ENCODE results near the gene DIP2A. TPM values are rescaled to one million over a fixed set of nuclear protein-coding genes. Genes with fewer than 3 reads are reported as not detected.

Gene DIP2A
- total and polyA plus RNA-seq, 2 of the 13 experiments (the other 11 are each of a cell fraction or from before 2014, with no cell fraction given) = 18.5 to 37.6 TPM

- TF ChIP-seq ZNF670 (CRISPR knock-in tag; IDR thresholded peaks at IDR 0.05; ENCODE audit: borderline replicate concordance) (no peak), SNAPC2 (CRISPR knock-in tag; IDR thresholded peaks at IDR 0.05) (no peak), E2F2 (CRISPR knock-in tag; IDR thresholded peaks at IDR 0.05; ENCODE audit: borderline replicate concordance) (no peak), PRMT3 (CRISPR knock-in tag; IDR thresholded peaks at IDR 0.05; ENCODE audit: borderline replicate concordance, low read depth) (no peak), KLF12 (CRISPR knock-in tag; IDR thresholded peaks at IDR 0.05; ENCODE audit: borderline replicate concordance) (no peak), SIN3A (IDR thresholded peaks at IDR 0.05; ENCODE audit: borderline replicate concordance, low read depth, low read length) (no peak), MAX (IDR thresholded peaks at IDR 0.05) (no peak), IRX3 (CRISPR knock-in tag; IDR thresholded peaks at IDR 0.05; ENCODE audit: borderline replicate concordance, low read depth) (no peak), ZC3H13 (CRISPR knock-in tag; IDR thresholded peaks at IDR 0.05) (no peak)
These were observed 45.9 kb upstream of the DIP2A start (continued) for GRCh38 chr21:46412521-46413364.

- H3K9me3 ChIP-seq (ENCODE audit: low read length) = no peaks in the 10 kb centered on the region
- intact Hi-C loops (cut with micrococcal nuclease; ENCODE audit: unreplicated experiment) = no loop called here
- no peaks in the 10 kb centered on the region for H4K20me1 ChIP-seq (ENCODE audit: insufficient read depth, low read length)
- FAIRE-seq (no peak), DNase-seq (ENCODE audit: low spot score) (no peak), ATAC-seq (no peak)
- 93% methylated on average over 9 of the region's 9 CpGs for WGBS (ENCODE audit: low lambda C conversion rate)
- H3K27ac ChIP-seq (ENCODE audit: extremely low read length, insufficient read depth, low read length) = no peak overlapping the region
- H3K79me2 ChIP-seq (ENCODE audit: insufficient read depth, low read length) = no peaks in the 10 kb centered on the region
- no peak overlapping the region for H3K4me3 ChIP-seq (replicated peaks in 1 of 3; ENCODE audit: insufficient read depth in 1 of 3, low read depth in 2 of 3, low read length in 3 of 3)
- H3K4me2 ChIP-seq (ENCODE audit: low read depth, low read length) = no peak overlapping the region
- H3K9ac ChIP-seq (ENCODE audit: insufficient read depth, low read depth, low read length) = no peak overlapping the region
- H3K36me3 ChIP-seq (replicated peaks in 1 of 2; ENCODE audit: control insufficient read depth in 1 of 2, insufficient read depth in 2 of 2, low read length in 2 of 2) = peaks cover 6 to 25% of the 10 kb centered on the region in 2 experiments; a peak in 3 of 5 replicates
- H3K4me1 ChIP-seq (ENCODE audit: insufficient read depth, low read length) = no peaks in the 10 kb centered on the region
- H2AFZ ChIP-seq (ENCODE audit: low read length) = no peak overlapping the region
- in situ Hi-C loops (cut with HindIII; ENCODE audit: extremely low pct_ligation_motif_present, low pct_unique_long_range_greater_than_20kb) = no loop called here
- no peaks in the 10 kb centered on the region for H3K27me3 ChIP-seq (ENCODE audit: control insufficient read depth in 1 of 2, insufficient read depth in 2 of 2, low read length in 2 of 2)
- POLR2A ChIA-PET = no interaction called here
- CTCF ChIA-PET (ENCODE audit: low intra/inter-chr PET ratio, low total read pairs) = no interaction called here
- BruUV-seq (replicated peaks) = no TSS peak
- TF ChIP-seq ZNF143 (CRISPR knock-in tag; IDR thresholded peaks at IDR 0.05) = no peak
- TF ChIP-seq SNAI1 (CRISPR knock-in tag; IDR thresholded peaks at IDR 0.05; ENCODE audit: borderline replicate concordance) = no peak
- TF ChIP-seq SP5 (CRISPR knock-in tag; IDR thresholded peaks at IDR 0.05; ENCODE audit: borderline replicate concordance, low read depth) = no peak
- TF ChIP-seq AFF4 (CRISPR knock-in tag; IDR thresholded peaks at IDR 0.05) = no peak
- no peak for TF ChIP-seq FOXP4 (CRISPR knock-in tag; IDR thresholded peaks at IDR 0.05)
- TF ChIP-seq ZNF775 (CRISPR knock-in tag; IDR thresholded peaks at IDR 0.05; ENCODE audit: borderline replicate concordance) = no peak
These were observed 45.4 kb upstream of the DIP2A start for GRCh38 chr21:46413365-46413696.

Data from HepG2 (cell line).